Muscle of arm (tissue), 12 donors: Measurements from ENCODE around the gene STOM. TPM values are rescaled to one million over a fixed set of nuclear protein-coding genes. Genes with fewer than 3 reads are reported as not detected.
A peak's percentile ranks its signal among the peaks of the same experiment; 100 is the strongest.
"Not testable (repeated sequence)": the region's sequence is repeated elsewhere in the genome, so short reads cannot be mapped to it uniquely, and the experiment has no call there.

Experiments
- DNase-seq: peaks from one replicate; pipeline ENCODE4 v3.0.0-alpha.2; 2013
- polyA plus RNA-seq, 12 donors: library from polyadenylated mRNA; unstranded; fragments of 120-200 nt; gene quantifications; one replicate each; pipeline ENCODE4 v1.2.1, GENCODE V29; 2013; ENCODE audit not compliant: insufficient read length in 12 of 12

Gene STOM
- polyA plus RNA-seq, 12 donors: 58.4 to 95.4 (median 74.8) TPM; not detected in 1

DNA sequence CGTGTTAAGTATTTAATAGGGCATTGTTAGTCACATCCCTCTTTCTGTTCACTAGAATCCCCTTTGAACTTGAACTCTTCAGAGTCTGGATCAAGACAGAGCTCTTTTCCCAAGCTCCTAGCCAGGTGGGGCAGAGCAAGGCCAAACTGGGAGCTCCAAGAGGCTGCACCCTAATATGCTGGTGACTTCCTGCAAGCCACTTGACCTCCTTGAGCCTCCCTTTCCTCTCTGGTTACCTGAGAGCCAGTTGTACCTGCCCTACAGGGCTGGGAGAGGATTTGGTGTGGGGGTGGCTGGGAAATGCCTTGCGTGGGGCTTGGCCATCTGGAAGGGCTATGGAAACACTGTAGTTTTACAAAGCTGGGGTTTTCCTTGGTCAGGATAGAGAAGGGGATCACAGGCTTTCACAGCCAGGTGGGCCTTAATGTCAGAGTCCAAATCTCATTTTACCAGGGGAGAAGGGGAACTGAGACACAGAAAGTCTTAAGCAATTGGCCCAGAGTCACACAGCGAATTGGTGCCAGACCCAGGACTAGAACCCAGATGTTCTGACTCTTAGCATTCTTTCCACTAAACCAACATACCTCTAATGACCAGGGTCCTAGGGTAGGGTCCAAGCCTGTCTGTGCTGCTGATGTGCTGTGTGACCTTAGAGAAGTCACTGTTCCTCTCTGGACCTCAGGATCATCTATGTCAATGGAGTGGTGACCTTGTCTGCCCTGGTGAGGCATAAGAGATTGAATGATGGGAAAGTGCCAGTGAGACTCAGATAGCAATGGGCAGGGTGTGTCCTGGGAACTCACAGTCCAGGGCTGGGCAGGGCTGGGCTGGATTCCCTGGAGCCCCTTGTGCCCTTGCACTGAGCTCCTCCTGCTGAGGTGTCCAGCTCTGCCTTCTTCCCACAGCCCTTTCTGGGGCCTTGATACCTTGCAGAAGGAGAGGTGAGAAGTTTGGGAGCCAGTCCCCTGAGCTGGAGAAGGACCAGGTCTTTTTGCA is 66.3 kb downstream of the STOM start:
- no peak for DNase-seq

GRCh38 chr9:121302786-121303185 is 67.3 kb downstream of the STOM start:
- no peak for DNase-seq

DNA sequence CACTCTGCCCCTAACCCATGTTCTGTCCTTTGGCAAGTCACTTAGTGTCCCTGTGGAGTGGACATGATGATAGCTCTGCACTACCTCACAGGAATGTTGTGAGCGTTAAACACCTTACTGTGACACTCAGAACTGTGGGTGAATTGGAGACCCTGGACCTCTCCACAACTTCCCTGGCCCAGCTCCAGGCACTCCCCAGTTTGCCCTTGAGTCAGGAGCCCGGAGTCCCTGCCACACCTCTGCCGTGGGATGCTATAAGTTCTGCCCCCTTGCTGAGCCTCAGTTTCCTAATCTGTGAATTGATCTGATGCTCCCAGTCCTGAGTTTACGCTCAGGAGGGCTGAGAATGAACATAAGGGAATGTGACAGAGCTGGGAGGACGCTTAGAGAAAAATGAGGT is 67.7 kb downstream of the STOM start:
- no peak for DNase-seq

DNA sequence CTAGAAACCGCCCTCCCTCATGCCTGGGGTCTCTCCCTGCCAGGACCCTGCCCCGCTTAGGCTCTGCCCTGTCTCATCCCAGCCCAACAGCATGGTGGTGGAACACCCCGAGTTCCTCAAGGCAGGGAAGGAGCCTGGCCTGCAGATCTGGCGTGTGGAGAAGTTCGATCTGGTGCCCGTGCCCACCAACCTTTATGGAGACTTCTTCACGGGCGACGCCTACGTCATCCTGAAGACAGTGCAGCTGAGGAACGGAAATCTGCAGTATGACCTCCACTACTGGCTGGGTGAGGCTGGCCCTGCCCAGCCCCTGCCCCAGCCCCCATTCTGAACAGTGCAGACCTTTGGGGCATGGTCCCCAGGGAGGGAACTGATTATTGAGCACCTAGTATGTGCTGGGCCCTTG is 68.2 kb downstream of the STOM start:
- DNase-seq: no peak

GRCh38 chr9:121300283-121301119 is 69.5 kb downstream of the STOM start:
- DNase-seq: no peak

- DNase-seq: peak; percentile 67
These were observed 70.4 kb downstream of the STOM start for GRCh38 chr9:121299467-121300282.

DNA sequence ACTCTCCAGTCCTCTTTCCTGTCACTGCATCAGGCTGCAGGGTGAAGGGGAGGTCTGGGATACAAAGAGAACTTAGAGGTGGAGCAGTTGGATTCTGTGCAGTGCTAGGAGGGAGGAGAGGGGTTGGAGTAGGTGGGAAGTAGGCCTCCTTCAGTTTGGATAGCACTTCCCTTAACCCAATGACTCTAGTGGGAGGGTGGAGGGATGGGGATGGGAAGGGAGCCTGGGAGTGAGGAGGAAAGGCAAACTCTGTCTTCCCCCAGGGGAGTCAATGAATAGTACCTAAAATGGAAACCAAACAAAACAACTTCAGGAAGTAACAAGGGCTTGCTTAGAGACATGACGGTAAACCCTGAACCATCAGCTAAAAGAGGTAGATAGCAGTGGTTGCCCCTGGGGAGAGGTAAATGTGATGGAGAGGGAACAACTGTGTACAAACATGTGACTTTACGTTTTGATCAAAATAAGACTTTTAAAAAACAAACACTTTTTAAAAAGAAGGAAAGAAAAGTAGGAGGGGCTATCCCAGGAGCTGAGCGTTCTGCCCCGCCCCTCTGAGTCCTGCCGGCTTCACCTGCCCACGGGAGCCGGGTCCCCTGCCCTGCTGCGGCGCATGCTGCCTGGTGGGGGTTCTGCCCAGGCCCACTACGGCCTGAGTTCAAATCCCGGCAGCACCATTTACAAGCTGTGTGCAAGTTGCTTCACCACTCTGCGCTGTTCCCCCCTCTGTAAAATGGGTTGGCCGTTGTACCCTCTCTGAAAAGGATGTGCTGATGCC is 71.2 kb downstream of the STOM start:
- DNase-seq: peak; percentile 83

DNA sequence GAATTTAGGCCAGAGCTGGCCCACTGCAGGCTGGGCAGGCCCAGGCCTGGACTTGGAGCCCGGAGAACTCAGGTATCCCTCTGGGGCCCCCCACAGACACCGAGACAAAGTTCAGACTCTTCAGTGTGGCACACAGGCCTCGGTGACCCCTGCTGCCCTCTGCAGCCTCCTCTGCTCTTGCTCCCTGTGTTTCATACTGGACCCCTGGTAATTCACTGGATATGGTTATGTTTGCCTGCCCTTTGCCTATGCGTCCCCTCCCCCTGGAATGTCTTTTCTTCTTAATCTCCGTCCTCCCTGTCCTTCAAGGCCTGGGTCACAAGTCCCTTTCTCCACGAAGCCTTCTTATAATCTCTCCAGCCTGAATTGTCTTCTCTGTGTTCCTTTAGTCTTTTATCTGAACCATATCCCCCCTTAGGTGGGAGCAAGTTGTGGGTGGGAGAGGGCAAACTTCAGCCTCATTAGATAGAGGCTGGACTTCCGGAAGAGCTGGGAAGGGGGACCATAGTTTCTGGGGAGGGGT is 72.0 kb downstream of the STOM start:
- DNase-seq: no peak

DNA sequence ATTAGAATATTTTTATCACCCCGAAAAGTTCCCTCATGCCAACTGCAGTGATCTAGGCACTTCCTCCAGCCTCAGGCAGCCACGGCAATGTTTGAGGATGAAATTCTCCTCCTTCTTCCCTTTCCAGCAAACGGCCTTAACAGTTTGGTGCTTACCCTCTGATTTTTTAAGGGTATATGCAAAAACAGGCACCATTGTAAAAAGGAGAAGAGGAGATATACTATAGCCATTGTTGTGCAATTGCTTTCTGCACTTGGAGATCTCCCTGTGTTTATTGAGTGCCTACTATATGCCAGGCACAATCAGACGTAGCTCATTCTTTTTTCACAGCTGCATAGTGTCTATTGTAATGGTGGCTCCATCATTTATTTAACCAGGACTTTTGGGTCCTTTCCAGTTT is 72.7 kb downstream of the STOM start:
- no peak for DNase-seq

DNA sequence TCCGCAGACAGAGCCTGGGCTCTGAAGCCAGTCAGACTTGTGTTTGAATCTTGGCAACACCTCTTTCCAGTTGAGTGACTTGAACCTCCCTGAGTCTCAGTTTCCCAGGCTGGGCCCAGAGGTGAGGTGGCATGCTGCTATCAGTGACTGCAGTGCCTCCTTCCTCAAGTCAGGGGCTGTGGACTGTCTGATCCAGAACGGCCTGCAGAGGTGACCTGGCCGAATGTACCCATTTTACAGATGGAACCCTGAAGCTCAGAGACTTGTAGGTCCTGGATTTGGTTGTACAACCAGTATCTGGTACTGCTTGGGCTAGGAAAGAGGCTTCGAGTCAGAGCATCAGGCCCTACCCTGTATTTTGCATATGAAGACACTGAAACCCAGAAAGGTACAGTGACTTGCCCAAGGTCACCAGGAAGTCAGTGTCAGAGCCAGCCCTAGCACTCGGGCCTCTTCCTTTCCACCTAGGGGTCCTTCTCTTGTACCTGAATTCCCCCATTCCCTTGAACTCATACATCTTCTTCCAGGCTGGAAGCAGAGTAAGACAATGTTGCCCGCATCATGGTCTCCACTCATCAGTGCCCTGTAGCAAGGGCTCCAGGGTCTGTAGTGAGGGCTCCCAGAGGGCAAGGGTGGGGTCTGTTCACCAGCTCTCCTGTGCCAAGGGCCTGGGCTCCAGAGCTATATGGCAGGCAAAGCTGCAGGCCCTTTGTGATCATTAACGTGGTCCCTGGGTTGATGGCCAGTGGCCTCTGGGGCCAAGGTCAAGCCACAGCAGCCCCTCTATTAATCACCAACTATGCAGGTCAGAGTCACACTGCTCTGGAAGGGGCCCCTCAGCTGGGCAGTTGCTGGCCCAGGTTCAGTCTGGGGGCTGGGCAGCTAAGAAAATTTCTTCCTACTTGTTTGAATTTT is 73.6 kb downstream of the STOM start:
- no peak for DNase-seq

GRCh38 chr9:121295662-121296191 is 74.3 kb downstream of the STOM start:
- DNase-seq: no peak

DNA sequence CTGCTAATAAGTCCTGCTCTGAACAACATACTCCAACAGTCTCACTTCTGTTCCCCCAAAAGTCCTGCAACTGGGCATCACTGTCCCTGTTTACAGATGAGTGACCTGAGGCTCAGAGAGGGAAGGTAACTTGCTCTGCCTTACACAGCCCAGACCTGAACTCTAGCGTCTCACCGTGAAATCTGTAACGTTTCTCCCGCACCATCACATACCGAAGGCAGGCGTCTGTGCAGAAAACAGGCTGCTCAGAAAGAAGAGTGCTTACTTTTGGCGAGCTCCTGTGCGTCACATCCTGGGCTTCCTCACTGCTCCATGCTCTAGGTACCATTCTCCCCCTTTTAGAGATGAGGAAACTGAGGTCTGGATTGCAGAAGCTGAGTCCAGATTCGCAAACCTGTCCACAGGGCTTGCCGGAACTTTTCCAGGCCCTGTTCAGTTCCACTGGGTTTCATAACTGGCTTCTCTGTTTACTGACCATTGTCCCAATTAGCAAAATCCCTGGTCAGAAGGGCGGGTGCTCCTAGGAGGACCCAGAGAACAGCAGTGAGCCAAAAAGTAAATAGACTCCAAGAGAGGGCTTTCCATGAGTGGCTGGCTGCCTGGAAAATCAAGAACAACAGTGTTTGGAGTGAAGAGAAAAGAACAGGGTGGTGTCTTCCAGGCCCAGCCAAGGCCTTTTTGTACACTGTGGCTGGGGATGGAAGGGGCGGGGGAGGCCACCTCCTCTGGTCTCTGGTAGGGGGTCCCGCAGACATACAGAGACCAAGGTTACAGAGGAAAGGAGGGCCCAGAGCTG is 75.0 kb downstream of the STOM start:
- peak; percentile 85 for DNase-seq

DNA sequence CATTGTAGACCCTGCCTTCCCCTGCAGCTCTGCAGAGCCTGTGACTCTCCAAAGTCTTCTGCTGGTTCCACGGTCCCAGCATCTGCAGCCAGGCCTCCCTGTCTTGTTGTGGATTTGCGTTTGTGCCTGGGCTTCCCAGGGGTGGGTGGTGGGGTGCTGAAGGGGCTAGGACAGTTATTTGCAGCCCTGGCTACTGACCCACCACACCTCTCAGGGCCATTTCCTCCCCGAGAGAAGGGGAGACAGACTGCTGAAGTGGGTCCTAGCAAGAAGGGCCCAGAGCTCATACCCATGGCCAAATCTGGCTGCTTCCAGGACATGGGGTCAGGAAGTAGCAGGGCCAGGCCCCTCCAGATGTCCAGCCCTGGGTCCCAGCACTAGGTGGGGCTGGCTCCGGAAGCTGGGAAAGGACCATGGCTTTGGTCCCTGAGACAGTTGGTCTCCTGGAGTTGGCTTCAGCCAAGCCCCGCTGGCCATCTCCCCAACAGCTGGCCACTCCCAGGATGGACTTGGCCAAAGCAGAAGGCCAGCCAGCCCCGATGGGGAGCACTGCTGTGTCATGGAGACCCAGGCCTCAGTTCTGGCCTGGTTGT is 75.8 kb downstream of the STOM start:
- no peak for DNase-seq

GRCh38 chr9:121292801-121293241 is 77.2 kb downstream of the STOM start:
- no peak for DNase-seq

DNA sequence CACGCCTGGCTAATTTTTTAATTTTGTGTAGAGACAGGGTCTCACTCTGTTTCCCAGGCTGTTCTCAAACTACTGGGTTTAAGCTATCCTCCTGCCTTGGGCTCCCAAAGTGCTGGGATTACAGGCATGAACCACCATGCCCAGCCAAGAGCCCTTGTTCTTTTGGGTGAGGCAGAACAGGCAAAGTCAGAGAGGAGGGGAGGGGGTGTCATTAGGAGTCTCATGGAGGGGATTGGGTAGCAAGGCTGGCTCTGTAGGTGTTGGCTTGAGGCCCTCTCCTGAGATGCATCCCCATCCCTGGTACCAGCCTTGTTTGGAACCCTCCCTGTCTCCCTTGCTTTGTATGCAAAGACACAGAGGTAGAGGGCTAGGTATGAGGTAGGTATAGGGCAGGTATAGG is 78.0 kb downstream of the STOM start:
- DNase-seq: no peak

DNA sequence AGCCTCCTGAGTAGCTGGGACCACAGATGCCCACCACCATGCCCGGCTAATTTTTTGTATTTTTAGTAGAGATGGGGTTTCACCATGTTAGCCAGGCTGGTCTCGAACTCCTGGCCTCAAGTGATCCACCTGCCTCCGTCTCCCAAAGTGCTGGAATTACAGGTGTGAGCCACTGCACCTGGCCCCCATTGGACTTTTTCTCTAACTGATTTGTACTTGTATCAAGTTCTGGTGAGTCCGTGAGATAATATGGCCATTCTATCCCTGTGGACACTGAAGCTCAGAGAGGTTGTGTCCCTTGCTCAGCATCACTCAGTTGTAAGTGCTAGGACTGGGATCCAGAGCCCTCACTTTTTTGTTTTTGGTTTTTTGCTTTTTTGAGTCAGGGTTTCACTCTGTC is 78.5 kb downstream of the STOM start:
- not testable (repeated sequence) for DNase-seq

DNA sequence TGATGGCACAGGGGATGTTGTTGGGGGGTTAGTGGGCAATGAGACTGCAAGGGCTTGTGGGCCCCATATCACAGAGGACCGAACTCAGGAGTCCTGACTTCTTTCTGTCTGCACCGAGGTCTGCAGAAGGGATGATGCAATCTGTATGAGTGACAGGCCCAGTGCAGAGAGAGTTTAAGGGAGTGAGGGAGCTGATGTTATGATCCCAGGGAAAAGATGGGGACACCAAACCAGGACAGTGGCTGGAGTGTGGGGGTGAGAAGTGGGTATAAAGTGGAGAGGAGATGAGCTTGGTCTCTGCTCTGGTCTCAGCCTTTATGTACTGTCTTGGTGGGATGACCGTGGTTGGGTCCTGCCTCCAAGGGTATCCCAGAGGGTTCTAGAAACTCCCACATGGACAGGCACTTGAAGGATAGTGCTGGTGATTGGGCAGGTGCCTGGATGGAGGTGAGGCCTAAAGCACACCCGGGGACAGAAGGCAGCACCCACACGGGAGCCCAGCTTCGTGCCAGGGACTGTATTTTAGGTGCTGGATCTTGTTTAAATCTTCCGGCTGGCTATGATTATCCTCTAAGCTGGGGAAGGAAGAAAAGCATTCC is 80.2 kb downstream of the STOM start:
- no peak for DNase-seq
